Measurements from ENCODE around the gene INAFM2.

The INAFM2 gene

DNA sequence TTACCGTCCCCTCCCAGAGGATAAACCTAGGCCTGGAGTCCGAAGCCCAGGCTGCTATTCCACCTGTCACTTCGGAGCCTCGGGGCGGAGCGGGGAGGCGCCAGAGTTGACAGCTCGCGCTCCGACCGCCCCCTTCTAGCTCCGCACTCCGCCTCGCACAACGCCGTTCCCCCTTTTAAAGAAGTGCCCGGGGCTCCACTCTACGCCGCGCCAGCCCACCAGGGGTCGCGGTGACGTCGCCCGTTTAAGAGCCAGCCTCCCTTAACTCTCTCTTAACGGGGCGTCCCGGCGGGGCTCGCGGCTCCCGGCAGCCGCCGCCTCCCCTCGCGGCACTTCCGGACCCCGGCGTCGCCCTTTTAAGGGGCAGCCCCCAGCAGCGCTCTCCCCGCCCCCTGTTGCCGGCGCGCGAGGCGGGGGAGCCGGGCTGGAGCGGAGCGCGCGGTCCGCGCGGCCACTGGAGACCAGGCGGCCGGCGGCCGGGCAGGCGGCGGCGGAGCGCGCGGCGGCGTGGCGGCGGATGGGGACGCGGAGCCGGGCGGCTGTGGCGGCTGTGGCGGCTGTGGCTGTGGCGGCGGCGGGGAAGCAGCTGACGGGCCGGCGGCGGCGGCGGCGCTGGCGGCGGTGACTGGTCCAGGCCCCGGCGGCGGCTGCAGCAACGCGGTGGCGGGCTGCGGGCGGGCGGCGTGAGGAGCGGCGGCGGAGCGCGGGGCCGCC lies at the start of gene INAFM2:
Gene INAFM2 (plus strand): TSS at position 454 of the 714 bp plus-strand sequence. CDS start 364 bp downstream, outside the sequence.
- DNase-seq (ENCODE audit: low spot score) = peak; percentile 92

DNA sequence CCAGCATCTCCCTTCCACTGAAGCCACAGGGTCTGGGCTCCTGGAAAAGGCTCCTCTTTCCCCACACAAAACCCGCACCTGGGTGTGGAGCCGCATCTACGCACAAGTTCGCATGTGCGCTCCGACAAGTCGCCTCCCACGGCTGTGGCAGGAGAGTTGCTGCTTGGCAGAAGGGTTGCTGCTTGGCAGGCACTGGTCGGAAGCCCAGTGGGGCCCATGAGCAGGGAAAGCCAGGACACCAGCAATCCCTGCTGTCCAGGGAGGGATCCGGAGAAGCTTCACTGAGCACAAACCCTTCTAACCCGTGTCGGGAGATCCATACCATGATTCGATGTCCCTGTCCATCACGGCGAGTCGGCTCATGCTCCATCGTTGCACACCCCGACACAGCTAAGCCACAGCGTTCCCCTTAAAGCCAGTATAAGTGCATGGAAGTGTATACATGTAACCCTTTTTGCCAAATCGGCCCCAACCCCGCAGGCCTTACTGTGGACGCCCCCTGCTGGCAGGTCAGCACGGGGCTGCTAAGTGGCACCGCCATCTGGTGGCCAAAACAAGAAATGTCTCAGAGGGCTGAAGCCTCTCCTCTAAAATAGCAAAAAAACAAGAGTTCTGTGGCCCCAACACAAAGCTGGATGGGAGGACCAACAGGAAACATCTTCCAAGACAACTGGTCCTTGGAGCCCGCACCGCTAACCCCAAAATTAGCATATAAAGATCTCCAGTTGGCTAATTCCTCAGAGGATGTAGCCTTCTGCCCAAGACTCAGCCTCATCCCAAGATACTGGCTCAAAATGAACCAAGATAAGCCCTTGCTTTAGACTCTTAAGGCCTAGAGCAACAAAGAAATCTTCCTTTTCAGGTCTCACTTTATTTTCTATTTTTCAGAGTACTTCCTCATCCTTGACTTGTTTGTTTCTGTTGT lies 48.9 kb upstream of the INAFM2 start:
- DNase-seq (ENCODE audit: low spot score) = peak; percentile 84

DNA sequence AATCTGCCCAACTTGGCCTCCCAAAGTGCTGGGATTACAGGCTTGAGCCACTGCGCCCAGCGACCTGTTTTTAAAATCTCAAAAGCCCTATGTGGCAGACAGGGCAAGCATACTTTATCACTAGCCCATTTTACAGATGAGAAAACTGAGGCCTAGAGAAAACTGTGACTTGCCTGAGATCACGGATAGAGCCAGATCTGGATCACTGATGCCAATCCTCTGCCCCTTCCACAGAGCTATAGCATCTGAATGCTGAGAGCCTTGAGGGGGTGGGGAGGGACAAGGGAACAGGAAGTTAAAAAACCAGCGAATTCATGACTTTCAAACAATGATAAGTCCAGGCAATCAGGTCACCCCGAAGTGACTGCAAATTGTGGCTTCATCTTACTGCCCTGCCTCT lies 48.0 kb upstream of the INAFM2 start:
- DNase-seq (ENCODE audit: low spot score) = no peak

DNA sequence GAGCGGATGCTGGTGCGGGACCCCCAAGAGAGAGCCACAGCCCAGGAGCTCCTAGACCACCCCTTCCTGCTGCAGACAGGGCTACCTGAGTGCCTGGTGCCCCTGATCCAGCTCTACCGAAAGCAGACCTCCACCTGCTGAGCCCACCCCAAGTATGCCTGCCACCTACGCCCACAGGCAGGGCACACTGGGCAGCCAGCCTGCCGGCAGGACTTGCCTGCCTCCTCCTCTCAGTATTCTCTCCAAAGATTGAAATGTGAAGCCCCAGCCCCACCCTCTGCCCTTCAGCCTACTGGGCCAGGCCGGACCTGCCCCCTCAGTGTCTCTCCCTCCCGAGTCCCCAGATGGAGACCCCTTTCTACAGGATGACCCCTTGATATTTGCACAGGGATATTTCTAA lies 47.5 kb upstream of the INAFM2 start:
- DNase-seq (ENCODE audit: low spot score) = no peak

DNA sequence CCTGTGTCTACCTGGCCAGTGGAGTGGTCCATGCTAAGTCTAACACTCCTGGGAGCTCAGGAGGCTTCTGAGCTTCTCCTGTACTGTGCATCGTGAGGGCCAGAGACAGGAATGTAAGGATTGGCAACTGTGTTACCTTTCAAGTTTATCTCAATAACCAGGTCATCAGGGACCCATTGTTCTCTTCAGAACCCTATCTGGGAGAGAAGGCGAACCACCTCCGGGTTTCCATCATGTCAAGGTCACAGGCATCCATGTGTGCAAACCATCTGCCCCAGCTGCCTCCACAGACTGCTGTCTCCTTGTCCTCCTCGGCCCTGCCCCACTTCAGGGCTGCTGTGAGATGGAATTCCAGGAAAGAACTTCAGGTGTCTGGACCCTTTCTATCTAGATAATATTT lies 46.6 kb upstream of the INAFM2 start:
- DNase-seq (ENCODE audit: low spot score) = no peak

DNA sequence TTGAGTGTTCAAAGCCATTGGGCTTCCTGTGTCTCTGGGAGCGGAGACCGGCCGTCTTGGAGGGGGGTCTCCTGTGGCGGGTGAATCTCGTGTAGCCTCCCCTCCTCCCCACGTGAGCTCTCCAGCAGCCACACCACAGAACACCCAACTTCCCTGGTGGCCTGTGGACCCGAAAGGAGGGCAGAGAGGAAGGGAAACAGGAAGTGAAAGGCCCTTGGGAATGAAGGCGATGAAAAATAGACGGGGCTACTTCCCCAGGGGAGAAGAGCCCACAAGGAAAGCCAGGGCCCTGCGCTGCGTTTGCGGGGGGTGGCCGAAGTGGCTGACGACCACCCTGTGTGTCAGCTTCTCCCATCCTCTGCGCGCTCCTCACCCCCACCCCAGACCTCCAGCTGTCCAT lies 46.0 kb upstream of the INAFM2 start:
- DNase-seq (ENCODE audit: low spot score) = no peak

DNA sequence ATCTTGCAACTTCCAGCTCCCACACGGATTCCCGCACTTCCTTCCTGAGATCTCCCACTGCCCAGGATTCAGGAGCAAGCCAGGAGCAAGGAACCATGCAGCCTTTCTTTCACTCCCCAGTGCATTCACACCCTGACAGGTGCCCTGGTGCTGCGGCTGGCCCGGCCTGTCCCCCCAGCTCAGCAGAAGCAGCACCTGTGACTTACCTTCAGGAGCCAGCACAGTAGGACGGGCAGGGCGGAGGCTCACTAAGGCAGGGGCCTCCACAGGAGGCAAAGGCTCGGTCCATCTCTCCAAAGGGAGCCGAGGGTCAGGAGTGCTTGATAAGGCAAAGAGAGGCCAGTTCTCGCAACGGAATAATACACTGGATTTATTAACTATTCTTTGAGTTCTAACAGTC lies 45.5 kb upstream of the INAFM2 start:
- DNase-seq (ENCODE audit: low spot score) = no peak

DNA sequence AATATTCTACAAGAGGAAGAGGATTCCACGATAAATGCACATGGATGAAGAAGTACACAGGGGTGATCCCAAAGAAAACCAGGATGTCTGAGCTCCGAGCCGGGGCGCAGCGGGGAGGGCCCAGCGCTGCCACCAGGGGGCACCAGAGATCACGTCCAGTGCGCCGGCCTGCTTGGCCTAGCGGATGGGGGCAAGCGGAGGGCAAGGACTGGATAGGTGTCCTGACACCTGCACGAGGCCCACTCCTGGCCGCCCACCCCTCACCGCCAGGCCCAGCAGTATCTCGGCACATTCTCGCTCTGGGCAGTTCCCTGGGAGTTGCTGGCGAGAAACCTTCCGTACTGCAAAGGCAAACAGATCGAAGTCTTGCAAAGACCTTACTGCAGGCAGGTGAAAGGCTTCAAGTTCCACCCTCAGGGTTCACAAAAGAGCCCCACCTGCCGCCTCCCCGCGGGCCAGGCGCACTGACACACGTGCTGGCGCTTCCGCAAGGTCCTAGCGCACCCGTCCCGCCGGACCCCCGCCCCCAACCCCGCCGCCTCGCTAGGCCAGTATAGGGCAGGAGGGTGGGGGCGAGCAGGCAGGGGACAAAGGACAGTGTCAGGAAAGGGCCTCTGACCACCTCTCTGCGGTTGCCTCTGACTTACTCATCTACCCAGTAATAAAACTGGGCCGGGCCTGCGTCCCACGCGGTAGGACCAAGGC lies 43.9 kb upstream of the INAFM2 start:
- DNase-seq (ENCODE audit: low spot score) = peak; percentile 56

DNA sequence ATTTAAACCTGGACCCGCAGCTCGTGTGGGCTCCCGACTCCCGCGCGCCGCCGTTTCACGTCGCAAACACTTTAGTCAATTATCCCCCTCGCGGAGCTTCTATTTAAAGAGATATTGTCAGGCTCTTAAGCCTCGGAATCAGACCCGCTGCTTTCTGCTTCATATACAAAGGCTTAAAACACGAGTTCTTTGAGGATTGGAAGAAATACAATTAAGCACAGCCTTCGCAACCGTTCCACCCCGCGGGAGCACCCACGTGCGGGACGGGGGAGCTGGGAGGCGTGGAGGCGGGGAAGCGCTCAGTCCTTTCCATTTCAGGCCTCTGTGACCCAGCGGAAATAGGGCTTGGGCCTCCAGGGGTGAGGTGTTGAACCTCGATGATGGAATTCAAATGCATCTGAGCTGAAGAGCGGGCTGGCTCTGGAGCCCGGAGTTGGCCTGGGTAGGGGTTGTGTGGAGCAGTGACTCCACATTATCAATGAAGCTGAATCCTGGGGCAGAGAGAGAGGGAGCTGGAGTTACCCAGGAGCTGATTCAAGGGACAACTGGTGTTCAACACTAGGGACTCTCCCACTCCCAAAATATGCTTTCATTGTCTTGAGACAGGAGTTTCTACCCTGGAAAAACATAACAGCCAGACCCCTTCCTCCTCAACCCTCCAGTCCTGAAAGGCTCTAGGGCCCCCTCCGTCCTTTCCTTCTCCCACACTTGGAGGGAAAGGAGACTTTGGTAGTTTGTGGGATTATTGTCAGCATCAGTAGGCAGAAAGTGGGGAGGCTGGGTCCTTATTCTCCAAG lies 43.0 kb upstream of the INAFM2 start:
- no peak for DNase-seq (ENCODE audit: low spot score)

DNA sequence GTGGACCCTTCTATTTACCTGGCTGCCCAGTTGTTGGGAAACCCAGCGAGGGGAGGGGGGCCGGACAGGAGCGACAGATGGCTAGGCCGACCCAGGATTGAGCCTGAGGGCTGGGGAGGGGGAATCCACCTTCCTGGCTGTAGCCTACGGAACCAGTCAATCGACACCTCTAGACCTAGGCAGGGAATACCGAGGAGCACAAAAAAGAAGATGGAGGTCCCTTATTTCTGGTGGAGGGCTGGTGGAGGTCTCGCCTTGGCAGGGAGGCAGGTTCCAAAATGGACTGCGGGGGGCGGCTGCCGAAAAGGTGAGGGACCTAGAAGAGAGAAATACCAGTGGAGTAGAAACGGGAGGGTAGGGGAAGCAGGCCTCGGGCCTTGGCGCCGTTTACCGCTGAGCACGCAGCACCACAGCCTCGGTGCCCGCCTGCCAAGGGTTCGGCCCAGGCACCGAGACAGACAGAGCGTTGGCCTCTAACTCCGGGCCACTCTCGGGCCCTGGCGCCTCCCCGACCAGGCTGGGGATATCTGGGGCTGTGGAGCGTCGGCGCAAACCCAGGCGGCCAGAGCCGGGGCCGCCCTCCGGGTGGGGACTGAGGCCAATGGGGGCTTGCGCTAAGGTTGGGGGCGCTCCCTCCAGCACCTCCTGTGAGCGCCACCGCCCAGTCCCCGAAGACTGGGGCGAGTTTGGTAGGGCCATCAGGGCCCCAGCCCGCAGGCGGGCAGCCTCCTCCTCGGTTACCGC lies 42.3 kb upstream of the INAFM2 start:
- no peak for DNase-seq (ENCODE audit: low spot score)

DNA sequence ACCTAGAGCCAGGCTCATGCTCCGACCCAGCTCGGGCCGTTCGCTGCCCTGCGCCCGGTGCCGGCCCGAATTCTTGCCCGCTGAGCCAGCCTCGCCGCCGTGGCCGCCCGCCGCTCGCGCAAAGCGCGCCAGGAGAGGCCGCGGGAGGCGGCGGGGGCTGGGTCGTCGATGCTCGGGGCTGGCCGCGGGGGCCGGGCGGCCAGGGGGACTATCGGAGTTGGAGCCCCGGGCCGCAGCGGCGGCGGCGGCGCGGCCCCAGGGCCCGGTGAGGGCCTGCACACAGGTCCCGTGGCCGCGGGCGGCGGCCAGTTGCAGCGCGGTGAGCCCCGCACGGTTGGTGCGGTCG lies 41.7 kb upstream of the INAFM2 start:
- DNase-seq (ENCODE audit: low spot score) = no peak

DNA sequence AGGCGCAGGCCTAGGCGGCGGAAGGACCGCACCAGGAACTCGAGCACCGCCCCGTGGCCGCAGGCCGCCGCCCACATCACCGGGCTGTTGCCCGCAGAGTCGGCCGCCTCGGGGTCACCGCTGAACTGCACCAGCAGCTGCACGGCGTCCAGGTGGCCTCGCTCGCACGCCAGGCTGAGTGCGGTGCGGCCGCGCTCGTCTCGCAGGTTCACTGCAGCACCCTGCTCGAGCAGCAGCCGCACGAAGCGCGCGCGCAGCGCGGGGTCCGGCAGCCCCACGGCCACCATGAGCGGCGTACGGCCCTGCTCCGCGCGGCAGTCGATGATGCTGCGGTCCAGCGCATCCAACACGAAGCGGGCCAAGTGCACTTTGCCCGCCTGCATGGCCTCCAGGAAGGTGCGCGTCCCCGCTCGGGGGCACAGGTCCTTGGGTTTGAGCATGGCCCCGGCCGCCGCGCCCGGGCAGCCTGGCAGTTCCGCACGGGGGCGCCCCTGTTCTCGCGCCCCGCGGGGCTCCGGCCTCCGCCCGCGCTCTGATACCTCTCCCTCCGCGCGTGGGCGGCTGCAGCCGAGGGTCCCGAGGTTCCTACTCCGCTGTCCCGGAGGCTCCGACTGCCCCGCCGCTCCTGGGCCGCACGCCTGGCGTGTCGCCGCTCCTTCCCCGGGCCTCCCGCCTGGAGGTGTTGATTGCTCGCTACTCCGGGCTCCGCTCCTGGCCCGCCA lies 41.2 kb upstream of the INAFM2 start:
- peak; percentile 28 for DNase-seq (ENCODE audit: low spot score)

DNA sequence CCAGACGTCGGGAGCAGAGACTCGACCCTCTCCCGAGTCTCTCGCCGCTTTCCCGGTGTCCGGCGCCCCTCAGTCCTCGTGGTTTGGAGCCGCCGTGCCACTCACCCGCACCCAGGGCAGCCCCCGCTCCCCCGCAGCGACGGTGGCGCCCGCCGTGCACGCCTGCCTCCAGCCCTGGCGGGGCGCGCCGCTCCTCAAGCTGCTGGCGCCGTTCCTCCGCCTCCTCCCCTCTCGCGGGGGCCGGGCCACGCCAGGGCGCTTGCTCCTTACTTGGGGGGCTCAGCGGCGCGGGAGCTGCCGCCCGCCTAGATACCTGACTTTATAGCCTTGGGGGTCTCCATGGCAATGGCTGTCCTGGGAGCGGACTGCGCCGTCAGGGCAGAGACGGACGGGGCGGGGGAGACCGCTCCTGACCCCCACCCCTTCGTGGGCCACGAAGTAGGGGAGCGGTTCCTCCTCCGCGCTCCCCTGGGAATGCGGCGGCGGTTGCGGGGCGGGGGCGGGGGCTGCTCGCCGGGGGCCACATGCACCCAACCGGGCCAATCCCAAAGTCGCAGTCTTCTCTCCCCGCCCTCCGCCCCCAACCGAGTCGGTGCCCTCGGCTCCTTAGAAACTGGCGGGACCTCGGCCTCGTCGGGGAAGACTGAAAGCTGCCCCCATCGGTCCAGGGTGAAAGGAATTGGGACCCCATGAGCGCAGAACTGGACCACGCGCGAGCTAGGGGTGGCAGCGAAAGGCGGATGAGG lies 40.5 kb upstream of the INAFM2 start, which contains the start of gene ANKRD63:
Gene ANKRD63 (minus strand): TSS at position 196 of the 746 bp plus-strand sequence. CDS start 478 bp downstream, outside the sequence.
- no peak for DNase-seq (ENCODE audit: low spot score)

DNA sequence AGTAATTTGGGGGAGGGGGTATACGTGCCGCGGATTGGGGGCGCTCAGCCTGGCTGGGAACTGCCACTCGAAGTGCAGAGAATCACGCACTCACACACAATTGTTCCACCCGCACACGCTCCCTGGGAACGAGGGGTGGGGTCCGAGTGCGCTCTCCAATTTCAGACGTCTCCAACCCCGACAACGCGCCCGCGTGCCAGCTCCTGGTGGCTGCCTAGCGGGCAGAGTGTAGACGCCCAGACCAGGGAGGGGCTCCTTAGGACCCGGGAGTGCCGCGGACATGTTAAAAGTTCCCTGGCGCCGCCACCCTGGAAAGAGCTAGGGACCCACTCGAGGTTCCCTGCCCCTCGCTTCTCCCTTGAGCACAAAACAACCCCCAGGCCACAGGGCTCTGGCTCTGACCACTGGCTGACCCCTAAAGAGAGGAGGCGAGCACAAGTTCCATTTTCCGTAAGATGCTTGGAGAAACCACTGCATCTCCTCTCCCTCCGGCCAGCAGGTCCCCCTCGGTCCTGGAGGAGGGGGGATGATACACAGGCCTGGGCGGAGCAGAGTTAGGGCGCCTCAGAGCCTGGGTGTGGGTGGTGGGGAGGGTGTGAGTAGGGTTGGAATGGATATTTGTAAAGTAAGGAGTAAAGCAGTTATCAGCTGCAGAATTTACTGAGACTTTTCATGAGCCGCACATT lies 39.7 kb upstream of the INAFM2 start:
- DNase-seq (ENCODE audit: low spot score) = no peak

DNA sequence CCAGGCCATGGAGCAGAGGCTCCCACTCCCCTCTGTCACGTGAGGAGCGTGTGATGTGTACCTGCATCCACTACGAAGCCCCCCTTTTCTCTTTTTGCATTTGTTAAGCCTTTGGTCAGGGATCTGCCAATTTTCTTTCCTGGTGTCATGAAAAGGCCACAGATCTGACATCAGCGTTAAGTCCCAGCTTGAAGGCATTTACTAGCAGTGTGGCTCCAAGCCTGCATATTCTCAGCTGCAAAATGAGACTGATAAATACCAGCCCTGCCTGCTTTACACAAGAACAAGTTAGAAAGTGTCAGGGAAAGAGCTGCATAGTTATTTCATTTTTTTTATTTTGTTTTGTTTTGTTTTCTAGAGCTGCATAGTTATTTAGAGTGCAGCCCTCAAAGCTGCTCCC lies 38.3 kb upstream of the INAFM2 start:
- DNase-seq (ENCODE audit: low spot score) = no peak

DNA sequence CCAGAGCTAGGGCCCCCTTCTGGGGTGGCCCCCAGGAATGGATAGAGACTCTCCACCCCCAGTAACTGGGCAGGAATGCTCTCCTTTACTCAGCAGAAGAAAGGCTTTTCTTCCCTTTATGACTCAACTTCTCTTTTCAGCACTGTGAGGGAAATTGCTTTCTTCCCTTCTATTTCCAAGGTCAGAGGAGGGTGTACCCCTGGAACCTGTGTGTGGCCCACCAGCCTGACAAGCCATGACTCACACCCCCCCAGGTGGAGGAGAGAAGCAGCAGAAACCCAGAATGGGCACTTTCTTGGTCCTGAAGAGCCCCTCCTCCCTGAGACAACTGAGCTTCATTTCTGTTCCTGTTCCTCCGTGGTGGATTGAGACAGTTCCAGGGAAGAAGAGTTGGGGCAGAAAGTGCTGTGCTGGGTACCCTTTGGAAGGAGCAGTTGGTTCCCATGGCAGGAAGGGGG lies 37.9 kb upstream of the INAFM2 start:
- DNase-seq (ENCODE audit: low spot score) = no peak

DNA sequence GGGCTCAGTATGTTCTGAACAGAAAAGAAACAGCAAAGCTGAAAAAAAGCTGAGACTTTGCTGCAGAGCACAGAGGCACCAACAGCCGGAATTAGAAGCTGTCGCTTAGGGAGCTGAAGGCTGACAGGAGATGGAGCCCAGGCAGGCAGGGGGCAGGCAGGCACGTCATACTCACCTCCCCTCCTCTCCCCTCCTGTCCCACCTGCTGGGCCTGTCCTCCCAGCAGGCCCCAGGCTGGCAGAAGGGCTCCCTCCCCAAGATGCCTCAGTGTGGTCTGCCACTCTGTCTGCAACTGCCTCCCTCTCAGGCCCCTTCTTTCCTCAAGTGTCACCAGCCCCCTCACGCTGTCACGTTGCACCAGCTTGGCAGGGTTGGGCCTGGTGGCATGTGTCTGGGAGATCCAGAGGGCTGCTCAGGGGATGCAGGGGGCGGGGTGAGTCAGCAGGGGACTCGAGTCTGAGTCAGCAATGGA lies 37.4 kb upstream of the INAFM2 start:
- no peak for DNase-seq (ENCODE audit: low spot score)

DNA sequence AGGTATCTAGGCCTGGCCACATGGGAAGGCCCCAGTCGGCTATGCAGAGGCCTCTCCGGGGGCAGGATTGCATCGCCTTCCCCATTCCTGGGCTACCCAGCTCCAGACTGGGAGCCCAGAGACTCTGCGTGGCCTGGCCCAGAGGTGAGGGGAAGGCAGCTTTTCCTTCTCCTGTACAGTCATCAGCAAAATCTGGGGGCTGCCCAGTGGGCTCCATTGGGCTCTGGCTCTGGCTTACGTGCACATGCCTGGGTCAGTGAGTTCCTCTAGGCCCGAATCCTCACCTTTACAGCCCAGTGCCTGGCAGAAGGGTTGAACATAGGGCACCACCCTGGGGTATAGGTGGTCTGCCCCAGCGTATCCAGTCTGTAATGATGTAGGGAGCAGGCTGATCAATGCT lies 36.7 kb upstream of the INAFM2 start:
- DNase-seq (ENCODE audit: low spot score) = no peak

DNA sequence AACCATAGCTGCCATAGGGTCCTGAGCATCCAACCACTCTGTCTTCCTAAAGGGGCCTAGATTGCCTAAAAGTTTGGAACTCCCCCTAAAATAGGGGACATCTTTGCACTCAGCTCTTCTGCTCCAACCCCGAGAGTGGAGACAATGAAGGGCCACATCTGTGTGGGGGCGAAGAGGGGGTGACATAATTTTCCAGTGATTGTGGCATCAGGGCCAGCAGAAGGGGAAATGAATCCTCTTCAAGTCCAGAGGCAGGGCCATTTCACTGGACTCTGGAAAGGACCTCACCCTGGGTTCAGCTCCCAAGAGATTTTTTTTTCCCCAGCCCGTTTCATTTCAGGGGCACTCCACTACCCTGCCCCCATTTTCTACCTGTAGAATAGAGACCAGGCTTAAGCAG lies 36.0 kb upstream of the INAFM2 start:
- DNase-seq (ENCODE audit: low spot score) = no peak
